HG03571 (cell line): ENCODE results near the gene FNDC3B.

Source experiments
- ATAC-seq: cut with Tn5 transposase; IDR thresholded peaks from one replicate; pipeline ENCODE4 v1.9.1; 2021; ENCODE audit not compliant: unreplicated experiment

Gene FNDC3B

DNA sequence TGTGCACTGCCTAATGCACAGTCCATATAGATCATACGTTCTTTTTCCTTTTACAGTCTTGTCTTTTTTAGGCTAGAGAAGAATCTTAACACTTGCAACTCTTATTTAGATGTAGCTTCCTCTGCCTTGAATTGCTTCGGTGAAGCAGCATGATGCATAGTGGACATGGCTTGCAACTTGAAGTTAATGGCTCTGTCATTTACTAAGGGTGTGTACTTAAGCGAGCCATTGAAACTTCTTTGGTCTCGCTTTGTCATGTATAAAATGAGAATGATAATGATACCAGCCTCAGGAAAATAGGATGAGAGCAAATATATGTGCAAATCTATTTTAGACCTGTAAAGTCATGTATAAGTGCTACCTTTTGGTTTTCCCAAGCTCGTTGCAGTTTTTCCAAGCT, 261.5 kb downstream of the FNDC3B start:
- no peak for ATAC-seq

DNA sequence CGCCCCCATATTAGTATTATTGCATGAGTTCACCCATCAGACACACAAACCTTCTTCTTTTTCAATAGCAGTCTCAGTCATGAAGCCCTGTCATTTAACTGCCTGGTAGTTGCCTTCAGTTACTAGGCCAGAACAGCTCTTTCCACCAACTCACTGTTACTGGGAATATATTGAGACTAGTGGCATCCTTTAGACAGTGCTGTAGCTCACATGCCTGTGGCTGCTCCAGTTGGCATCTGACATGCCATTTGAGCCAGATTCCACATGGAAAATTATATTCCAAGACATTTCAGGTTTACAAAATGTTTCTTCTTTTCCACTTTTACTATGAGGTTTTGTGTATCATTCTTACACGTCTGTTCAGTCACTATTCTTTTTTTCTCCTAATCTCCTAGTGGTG, 262.8 kb downstream of the FNDC3B start:
- ATAC-seq = no peak

DNA sequence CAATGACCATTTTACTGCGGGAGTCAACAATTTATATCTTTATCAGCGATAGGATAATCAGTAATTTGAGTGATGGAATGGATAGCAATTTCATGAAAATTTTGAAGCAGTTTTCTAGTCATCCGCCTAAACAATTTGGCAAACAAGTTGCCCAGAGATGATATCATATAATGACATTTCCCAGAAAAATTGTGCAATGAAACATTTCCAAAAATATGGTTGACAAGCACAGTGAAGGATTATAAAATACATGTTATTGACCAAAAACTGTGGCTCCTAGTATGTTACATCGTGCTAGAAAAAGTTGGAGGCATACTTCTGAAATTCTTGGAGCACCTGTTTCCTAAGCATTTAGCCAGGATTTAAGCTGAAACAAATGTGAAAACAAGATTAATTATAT, 263.8 kb downstream of the FNDC3B start:
- ATAC-seq = no peak

DNA sequence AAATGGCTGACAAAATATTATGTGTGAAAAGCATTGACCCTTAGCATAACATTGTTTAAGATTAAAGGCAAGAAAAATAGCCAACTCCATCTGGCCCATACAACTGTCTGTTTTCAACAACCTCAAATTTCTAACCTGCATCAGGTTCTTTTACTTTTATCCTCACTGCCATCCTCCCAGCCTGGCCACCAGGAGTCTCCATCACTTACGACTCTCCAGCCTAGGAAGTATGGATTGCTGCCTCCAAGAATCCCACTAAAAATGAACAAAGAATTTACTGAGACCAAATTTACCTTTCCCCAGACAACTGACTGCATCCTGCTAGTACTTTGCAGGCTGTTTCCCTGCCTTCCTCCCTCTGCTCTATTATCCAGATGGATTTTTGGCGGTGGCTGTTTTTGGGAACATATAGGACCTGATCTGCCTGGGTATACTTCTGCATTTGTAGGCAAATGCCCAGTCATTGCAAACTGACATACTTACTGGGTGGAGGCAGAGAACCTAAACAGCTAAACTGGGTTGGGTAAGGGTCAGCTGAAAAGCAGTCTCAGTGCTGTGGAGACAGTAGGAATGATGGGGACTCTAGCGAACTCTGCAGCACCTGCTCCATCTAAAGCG, 264.7 kb downstream of the FNDC3B start:
- no peak for ATAC-seq

DNA sequence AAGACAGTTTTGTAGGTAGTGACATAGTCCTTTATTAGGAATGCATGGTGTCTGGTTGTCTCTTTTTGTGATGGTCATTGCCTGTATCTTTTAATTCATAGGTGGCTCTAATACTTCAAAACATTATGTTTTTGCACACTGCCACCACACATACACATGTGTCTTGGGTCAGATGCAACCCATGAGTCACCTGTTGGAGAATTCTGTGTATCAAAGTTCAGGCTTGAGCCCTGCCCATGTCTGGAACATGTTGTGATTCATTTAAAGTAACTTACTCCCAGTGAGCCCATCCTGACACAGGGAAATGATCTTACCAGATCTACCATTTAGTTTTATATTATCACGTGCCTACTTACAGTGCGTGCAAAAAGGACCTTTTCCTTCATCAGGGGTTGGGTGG, 266.2 kb downstream of the FNDC3B start:
- ATAC-seq = no peak

DNA sequence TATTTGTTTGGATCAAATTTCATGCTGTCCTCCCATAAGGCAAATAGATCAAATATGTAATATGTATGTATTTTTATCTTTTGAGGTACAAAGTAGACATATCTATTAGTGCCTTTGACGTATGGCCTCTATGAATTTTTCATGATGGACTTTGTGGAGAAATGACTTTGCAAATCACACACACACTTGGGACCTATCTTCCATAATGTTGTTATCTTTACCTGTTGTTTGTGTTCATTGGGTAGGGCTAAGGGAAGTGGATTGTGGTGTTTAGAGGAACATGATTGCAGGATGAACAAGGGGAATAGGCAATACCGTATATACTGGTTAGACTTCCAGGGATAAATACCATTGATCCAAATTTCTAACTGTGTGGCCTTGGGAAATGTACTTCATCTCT, 266.6 kb downstream of the FNDC3B start:
- no peak for ATAC-seq

DNA sequence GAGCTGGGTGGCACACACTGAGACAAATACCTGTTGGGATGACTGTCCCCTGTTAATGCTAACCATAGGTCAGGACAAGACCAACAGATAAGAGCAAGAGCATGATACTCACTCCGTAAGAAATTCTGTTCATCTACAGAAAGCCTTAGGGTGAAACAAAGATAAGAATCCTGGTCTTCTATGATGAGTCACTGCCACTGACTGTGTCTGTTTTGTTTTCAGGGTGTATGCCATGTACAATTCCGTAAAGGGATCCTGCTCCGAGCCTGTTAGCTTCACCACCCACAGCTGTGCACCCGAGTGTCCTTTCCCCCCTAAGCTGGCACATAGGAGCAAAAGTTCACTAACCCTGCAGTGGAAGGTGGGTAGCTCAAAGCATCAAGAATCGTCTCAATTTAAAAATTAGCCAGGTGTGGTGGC, 267.8 kb downstream of the FNDC3B start:
- no peak for ATAC-seq

DNA sequence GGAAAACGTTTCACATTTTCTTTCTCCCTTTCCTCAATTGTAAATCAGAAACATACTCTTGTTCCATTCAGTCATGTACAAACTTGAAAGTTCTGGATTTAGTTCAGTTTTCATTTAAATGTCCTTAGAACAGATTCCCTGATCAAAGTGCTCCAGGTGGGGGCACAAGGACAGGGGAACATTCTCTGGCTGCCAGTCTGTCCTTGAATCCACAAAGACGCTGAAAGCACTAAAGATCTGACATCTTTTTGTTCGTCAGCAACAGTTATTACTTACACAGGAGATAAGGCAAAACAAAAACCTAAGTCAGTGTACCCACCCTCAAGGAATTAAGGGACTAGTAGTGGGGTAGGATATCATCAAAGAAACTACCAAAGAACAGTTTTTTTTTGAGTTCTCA, 269.7 kb downstream of the FNDC3B start:
- ATAC-seq = no peak

DNA sequence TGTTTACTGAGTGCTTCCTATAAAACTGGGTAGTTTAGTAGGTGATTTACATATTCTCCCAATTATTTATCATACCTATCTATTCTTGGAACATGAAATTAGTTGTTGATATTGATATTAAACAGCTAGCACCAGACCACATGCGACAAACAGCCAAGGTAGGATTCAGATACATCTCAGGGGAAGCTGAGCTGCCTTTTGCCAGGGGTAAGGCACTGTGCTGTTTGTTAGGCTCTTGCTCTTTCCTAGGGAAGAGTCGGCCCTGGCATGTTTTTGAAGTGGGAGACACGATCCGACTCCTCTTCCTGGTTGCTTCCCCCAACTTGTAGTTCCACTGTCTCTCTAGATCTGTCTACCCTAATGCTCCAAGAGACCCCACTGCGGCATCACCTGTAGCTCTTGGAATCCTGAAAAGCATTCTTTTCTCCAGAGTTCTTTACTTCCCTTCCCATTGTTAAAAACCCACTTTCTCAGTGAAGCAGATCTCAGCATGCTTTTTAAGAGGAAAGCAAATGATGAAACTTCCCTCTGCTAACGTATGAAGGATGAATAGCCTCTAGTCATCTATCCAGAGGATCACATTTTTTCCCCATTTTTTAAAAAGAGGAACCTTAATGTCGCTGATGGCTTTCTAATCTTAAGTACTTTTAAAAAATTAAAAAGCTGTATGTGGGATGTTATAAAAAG, 270.5 kb downstream of the FNDC3B start:
- ATAC-seq = no peak

DNA sequence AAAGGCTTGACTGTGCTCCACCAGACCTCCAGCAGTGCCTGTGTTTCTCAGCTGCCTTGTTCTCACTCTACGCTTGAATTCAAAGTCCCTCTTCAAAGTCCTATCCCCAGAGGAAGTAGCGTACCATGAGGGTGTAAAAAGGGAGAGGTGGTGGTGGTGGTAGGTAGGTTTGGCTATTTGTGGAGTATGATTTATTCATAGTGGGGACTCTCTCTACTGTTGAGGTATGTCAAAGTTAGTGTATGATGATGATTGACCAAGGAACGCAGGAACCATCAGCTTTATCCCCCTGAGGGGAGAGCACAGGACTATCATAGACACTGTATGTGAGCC, 271.0 kb downstream of the FNDC3B start:
- no peak for ATAC-seq

DNA sequence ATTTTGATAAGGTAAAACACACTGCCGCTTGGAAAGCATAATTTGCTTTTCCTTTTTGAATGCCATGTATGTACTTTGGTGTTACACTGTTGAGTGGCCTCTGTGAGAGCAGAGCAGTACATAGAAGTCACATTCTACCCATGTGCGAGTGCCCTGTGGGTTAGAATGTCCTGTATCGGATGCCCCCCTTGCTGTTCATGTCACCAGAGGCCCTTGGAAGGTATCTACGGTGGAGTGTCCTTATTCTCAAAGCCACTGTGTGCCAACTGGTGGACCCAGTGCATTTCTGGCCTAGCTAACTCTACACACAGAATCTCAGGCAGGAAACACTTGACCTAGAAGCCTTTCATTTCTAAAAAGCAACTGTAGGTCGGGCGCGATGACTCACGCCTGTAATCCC, 271.8 kb downstream of the FNDC3B start:
- ATAC-seq = no peak

DNA sequence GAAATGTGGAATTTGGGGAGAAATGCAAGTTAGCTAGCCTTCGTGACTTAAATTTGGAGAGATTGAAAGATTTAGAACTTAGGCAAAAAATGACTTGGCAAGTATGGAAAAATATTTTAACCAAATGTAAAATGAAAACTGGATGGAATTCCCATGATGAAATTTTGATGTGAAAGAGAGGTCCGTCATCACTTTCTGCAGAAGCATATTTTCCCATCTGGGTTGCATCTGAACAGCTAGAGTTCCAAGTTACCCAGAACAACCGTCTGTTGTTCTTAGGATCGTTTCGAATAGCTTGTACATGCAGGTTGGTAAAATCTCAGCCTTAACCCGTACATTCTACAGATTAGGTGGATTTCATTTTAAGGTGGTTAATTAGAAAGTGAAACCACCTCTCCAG, 272.6 kb downstream of the FNDC3B start:
- ATAC-seq = no peak

DNA sequence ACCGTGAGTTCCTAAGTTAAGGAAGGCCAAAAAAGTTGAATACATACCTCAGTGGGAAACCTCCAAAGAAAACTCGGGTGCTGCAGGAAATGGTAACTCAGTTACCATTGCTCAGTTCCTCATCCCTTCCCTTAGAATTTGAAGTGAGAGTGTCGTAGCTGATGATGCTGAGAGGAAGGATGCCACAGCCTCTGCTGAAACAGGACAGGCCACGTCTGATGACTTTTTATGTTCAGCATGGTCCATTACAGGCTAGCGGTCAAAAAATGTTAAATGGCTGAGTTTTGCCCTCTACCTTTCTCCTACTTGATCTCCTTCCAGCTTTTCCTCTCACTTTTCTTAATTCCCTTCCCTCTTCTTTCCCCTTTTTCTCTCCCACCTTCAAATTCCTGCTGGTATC, 273.3 kb downstream of the FNDC3B start:
- no peak for ATAC-seq

DNA sequence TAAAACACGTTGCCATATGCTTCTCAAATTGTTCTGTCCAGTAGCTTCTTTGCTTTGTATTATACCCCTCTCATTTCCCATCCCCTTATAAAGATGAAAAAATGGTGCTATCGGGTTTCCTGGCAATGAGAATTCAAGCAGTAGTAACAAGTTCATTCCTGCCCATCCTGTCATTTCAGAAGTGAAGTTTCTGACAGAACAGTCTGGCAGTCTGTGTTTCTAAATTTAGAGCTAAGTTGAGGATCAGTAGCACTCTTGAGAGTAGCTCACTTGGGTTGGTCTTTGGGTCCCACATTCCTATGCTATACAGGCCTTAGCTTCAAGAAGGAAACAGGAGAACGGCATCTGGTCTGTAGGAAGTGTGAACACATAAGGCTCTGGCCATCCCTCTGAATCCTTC, 274.3 kb downstream of the FNDC3B start:
- no peak for ATAC-seq

DNA sequence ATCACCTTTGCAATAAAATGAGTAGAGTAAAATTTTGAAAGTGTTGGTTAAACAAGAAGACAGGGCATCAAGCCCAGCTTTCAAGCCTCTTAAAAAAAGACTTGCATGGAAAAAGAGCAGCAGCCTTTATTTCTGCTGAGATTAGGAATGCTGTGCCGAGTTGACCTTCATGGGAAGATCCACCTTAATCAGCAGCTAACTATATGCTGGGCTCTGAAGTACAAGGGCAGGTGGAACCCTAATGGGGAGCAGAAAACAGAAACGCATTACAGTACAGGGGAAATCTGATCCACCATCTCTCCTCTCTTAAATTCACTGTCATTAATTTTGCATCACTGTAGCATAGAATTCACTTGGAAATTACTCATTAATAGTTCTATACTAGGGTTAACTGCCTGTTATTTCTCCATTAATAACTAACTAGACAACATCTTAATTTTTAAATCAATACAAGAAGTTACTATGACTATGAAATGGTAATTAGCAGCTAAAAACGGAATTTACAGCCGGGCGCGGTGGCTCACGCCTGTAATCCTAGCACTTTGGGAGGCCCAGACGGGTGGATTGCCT, 275.3 kb downstream of the FNDC3B start:
- no peak for ATAC-seq

DNA sequence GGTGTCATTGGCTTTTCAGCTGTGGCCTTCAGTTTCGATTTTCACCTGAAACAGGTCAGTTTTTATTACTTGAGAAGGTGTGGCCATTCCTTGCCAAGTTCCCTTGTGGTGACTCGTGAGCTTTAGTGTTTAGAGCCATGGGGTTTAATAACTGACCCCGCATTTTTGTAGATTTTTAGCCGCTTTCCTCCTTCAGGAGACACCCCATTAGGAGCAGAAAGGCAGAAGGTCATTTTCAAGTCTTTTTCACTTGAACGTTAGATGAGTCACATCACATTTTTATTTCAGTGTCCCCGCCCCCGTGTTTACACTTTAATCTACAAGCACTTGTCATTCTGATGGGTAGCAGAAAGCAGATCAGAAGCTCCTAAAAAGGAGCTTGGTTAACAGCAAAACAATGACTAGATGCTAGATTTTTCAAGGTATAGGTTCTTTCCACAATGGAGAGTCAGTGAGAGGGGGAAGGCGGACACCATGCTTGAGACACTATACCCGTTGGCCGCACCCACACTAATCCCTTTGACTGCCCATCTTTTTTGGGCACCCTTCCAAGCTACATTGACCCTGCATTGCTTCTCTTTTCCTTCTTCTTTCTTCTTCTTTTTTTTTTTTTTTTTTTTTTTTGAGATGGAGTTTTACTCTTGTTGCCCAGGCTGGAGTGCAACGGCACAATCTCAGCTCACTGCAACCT, 276.2 kb downstream of the FNDC3B start:
- ATAC-seq = no peak

DNA sequence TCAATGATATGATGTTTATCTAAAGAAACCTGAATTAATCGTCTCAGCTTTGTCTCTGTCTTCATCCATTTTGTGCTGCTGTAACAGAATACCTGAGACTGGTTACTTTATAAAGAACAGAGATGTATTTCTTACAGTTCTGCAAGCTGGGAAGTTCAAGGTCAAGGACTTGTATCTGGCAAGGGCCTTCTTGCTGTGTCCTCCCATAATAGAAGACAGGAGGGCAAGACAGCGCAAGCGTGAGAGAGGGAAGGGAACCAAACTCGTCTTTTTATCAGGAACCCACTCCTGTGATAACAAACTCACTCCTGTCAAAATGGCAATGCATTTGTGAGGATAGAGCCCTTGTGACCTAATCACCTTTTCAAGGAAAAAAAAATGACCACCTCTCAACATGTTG, 277.4 kb downstream of the FNDC3B start:
- ATAC-seq = no peak

DNA sequence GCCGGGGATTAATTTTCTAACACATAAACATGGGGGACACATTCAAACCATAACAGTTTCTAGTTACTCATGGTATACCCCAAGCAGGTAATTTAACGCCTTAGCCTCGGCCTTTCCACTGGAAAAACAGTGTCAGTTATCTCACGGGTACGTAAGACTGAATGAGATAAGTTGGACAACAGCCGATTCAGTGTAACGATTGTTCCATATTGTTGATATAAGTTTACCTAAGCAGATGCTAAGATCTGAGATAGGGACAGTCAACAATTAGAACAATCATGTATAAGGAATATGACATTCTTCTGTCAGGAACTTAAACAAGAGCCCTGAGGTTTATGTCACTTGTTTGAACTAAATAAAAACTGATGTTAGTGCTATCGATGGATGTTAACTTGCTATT, 278.1 kb downstream of the FNDC3B start:
- ATAC-seq = no peak

DNA sequence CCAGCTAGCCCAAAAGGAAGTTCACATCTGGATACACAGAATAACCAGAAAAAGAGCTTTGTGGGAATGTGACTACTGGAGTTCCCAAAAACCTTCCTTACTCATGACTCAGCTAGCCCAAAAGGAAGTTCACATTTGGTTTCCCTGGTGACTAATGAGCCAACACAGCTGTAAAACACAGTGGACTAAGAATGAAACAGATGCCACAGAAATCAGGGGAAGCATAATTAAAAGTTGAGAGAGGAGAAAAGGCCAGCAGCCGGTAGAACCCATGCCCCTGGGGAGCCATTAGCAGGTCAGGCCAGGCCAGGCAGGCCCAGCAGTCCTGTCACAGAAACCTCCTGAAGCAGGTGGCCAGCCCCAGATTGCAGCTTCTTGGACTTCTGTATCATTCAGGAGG, 278.6 kb downstream of the FNDC3B start:
- peak; percentile 53 for ATAC-seq

DNA sequence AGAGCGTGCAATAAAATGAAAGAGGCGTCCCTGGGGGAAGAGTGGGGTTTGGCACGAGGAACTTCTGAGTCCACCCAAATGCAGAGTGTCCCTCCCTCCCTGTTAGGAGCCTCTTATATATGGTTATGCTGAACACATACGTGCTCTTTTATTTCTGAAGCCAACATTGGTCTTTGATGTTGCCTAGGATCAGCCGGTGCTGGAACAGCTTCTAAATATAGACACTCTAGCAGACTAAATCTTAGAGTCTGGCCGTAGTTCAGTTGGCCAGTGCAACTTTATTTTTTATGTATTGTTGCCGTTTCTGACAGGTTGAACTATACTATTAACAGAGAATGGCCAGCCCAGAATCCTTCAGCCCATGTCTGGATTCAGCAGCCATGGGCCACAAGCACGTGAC, 280.2 kb downstream of the FNDC3B start:
- ATAC-seq = no peak

DNA sequence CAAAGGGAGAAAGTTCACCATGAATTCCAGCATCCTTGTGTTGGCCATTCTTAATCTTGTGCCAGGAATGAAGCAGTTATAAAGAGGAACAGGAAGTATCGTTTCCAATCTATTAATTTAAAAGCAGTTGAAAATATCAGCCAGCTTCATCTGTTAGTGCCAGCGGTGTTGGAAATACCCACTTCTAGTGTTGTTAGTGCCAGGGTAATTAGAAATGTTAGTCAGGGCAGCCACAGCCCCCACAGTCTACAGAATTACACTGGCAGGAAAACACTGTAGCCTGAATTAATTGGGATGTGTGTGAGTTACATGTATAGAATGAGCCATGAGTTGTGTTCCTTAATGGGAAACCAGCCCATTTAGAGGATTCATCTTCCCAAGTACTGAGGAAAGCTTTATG, 281.1 kb downstream of the FNDC3B start:
- ATAC-seq = no peak

DNA sequence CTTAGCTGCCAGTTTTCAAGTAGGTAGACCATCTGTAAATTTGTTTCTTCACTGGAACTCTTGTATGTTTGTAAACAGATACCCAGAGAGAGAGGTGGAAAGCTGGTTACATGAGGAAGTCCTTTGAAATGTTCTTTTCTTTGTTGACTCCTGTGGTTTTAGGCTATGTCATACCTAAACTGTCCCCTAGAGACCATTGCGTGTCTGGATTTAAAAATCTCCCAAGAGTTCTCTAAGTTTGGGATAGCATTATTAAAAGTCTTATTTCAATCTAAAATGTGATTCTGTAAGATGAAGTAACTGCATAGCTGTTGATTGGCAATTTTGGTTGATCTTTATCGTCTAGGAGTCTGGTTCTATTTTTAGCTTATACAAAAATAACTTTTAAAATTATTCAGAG, 281.7 kb downstream of the FNDC3B start:
- ATAC-seq = no peak
